IMR-90 (cell line): Measurements from ENCODE around the gene KIF1B. TPM values are rescaled to one million over a fixed set of nuclear protein-coding genes. Genes with fewer than 3 reads are reported as not detected.

Experiments
- ATAC-seq: fragments of 200-7000 bp; cut with Tn5 transposase; 2 replicates; pipeline ENCODE4 v1.9.1; 2020; ENCODE audit warnings: low read depth, mild to moderate bottlenecking, moderate library complexity
- BruUV-seq: library from RNA; stranded (reverse); fragments of 400-500 nt; replicated peaks from 2 replicates; lab custom pipeline; 2021; lab: Mats Ljungman, UMichigan
- CTCF ChIA-PET: fragments of 300-600 bp; formaldehyde crosslinking; extraction: SDS; loops from one replicate; lab custom pipeline; 2021; ENCODE audit warnings: antibody characterized with exemption; lab: Yijun Ruan, JAX
- POLR2A ChIA-PET: fragments of 300-600 bp; sonication (Branson Sonifier 250); formaldehyde crosslinking; loops from one replicate; lab custom pipeline; 2022; ENCODE audit warnings: antibody characterized with exemption; ENCODE audit not compliant: unreplicated experiment; lab: Charles Lee
- DNase-seq: peaks from one replicate; pipeline ENCODE4 v3.0.0; 2013
- H2AFZ ChIP-seq: replicated peaks from 2 replicates; pipeline ENCODE3; 2013; ENCODE audit warnings: low read length, mild to moderate bottlenecking; ENCODE audit not compliant: poor library complexity
- H2AK5ac ChIP-seq: 2 replicates; pipeline ENCODE4 v1.6.1; 2013; ENCODE audit warnings: low read depth, low read length, inconsistent platforms
- H2AK9ac ChIP-seq: replicated peaks from 2 replicates; pipeline ENCODE3; 2013; ENCODE audit warnings: mild to moderate bottlenecking, low read depth, low read length, moderate library complexity; ENCODE audit not compliant: poor library complexity
- H2BK120ac ChIP-seq: 2 replicates; pipeline ENCODE4 v1.6.1; 2013; ENCODE audit warnings: low read depth, low read length, inconsistent platforms
- H2BK15ac ChIP-seq: 3 replicates; pipeline ENCODE4 v1.6.1; 2013; ENCODE audit warnings: low read depth, low read length, inconsistent platforms
- H2BK20ac ChIP-seq: 2 replicates; pipeline ENCODE4 v1.6.1; 2013; ENCODE audit warnings: low read depth, mild to moderate bottlenecking, inconsistent platforms, low read length, moderate library complexity
- H2BK5ac ChIP-seq: 2 replicates; pipeline ENCODE4 v1.6.1; 2013; ENCODE audit warnings: mild to moderate bottlenecking, low read depth, low read length, inconsistent platforms; ENCODE audit not compliant: poor library complexity, severe bottlenecking
- H3K14ac ChIP-seq: replicated peaks from 2 replicates; pipeline ENCODE4 v1.6.1; 2013; ENCODE audit warnings: low read depth, low read length, inconsistent platforms
- H3K18ac ChIP-seq: 2 replicates; pipeline ENCODE4 v1.6.1; 2013; ENCODE audit warnings: low read depth, low read length, control low read depth
- H3K23ac ChIP-seq: 2 replicates; pipeline ENCODE4 v1.6.1; 2013; ENCODE audit warnings: low read depth, low read length, inconsistent platforms
- H3K27ac ChIP-seq: 2 replicates; pipeline ENCODE4 v1.5.1; 2013; ENCODE audit warnings: mild to moderate bottlenecking, control low read depth, low read length; ENCODE audit not compliant: insufficient read depth
- H3K27me3 ChIP-seq: 2 replicates; pipeline ENCODE4 v1.6.1; 2013; ENCODE audit warnings: low read length; ENCODE audit not compliant: control insufficient read depth, insufficient read depth
- H3K36me3 ChIP-seq: 2 replicates; pipeline ENCODE4 v1.6.1; 2013; ENCODE audit warnings: low read length, mixed read lengths; ENCODE audit not compliant: control insufficient read depth, insufficient read depth
- H3K4ac ChIP-seq: 2 replicates; pipeline ENCODE4 v1.6.1; 2013; ENCODE audit warnings: low read depth, low read length, inconsistent platforms
- H3K4me1 ChIP-seq: 2 replicates; pipeline ENCODE4 v1.6.1; 2013; ENCODE audit warnings: low read length, mixed read lengths; ENCODE audit not compliant: control insufficient read depth, insufficient read depth
- H3K4me2 ChIP-seq: 2 replicates; pipeline ENCODE4 v1.6.1; 2013; ENCODE audit warnings: low read depth, mild to moderate bottlenecking, control low read depth, low read length, moderate library complexity
- H3K4me3 ChIP-seq: 2 replicates; pipeline ENCODE4 v1.5.1; 2013; ENCODE audit warnings: low read depth, mild to moderate bottlenecking, control low read depth, low read length, moderate library complexity; ENCODE audit not compliant: insufficient read depth
- H3K56ac ChIP-seq: 2 replicates; pipeline ENCODE4 v1.6.1; 2013; ENCODE audit warnings: low read length, inconsistent platforms; ENCODE audit not compliant: insufficient read depth; ENCODE audit errors: extremely low read depth
- H3K79me1 ChIP-seq, 2 experiments: 2 replicates each; pipeline ENCODE4 v1.6.1; 2013; ENCODE audit warnings: low read length in 2 of 2, inconsistent platforms in 1 of 2, low read depth in 1 of 2
- H3K9ac ChIP-seq: 2 replicates; pipeline ENCODE4 v1.6.1; 2013; ENCODE audit warnings: low read depth, low read length, control low read depth
- H3K9me1 ChIP-seq: 2 replicates; pipeline ENCODE4 v1.6.1; 2013; ENCODE audit warnings: low read length, inconsistent platforms; ENCODE audit not compliant: insufficient read depth
- H3K9me3 ChIP-seq: 2 replicates; pipeline ENCODE4 v1.6.1; 2013; ENCODE audit warnings: low read length; ENCODE audit not compliant: control insufficient read depth, insufficient read depth
- H4K20me1 ChIP-seq: 2 replicates; pipeline ENCODE4 v1.6.1; 2013; ENCODE audit warnings: low read length, inconsistent platforms; ENCODE audit not compliant: insufficient read depth
- H4K5ac ChIP-seq: 2 replicates; pipeline ENCODE4 v1.6.1; 2013; ENCODE audit warnings: mild to moderate bottlenecking, low read depth, low read length, control low read depth
- H4K8ac ChIP-seq, 2 experiments: 2 replicates each; pipeline ENCODE4 v1.6.1; 2013; ENCODE audit warnings: low read depth in 2 of 2, low read length in 2 of 2, control low read depth in 1 of 2, inconsistent platforms in 1 of 2
- H4K91ac ChIP-seq: 2 replicates; pipeline ENCODE4 v1.6.1; 2013; ENCODE audit warnings: low read depth, low read length, inconsistent platforms; ENCODE audit not compliant: insufficient read depth
- BHLHE40 ChIP-seq: fragments of 150-350 bp; IDR thresholded peaks from 2 replicates; pipeline ENCODE4 v1.6.1; 2016; ENCODE audit warnings: mild to moderate bottlenecking, low read depth, low read length
- CHD1 ChIP-seq: IDR thresholded peaks from 2 replicates; pipeline ENCODE4 v1.6.1; 2012; ENCODE audit warnings: low read depth, low read length, improper control_type of control experiment
- FOS ChIP-seq: fragments of 150-350 bp; IDR thresholded peaks from 2 replicates; pipeline ENCODE4 v1.6.1; 2016; ENCODE audit warnings: low read depth, low read length
- MAZ ChIP-seq: IDR thresholded peaks from 2 replicates; pipeline ENCODE4 v1.6.1; 2012; ENCODE audit warnings: low read depth, mild to moderate bottlenecking, low read length, improper control_type of control experiment, moderate library complexity, borderline replicate concordance
- POLR2A ChIP-seq: IDR thresholded peaks from 2 replicates; pipeline ENCODE4 v1.6.1; 2012; ENCODE audit warnings: mild to moderate bottlenecking, low read depth, low read length
- WGBS, 2 experiments: methylation state at CpG; one replicate each; pipeline versions ENCODE4 v1.1.5 to v1.1.7; 2013; ENCODE audit warnings: missing lambda C conversion rate in 2 of 2; ENCODE audit not compliant: insufficient read length in 1 of 2; ENCODE audit errors: extremely low coverage in 2 of 2; 5-methylcytosine and 5-hydroxymethylcytosine counted together
- dilution Hi-C: fragments of 300-500 bp; cut with HindIII; formaldehyde crosslinking; loops from one replicate; pipeline ENCODE4 v1.14.3; 2018; ENCODE audit warnings: low sequenced_read_pairs; ENCODE audit not compliant: unreplicated experiment
- in situ Hi-C: fragments of 300-500 bp; cut with MboI; formaldehyde crosslinking; loops from 3 replicates; pipeline ENCODE4 v1.14.3; 2019; ENCODE audit warnings: low sequenced_read_pairs, inconsistent platforms, mixed read lengths
- intact Hi-C: fragments of 100-400 bp; cut with micrococcal nuclease; formaldehyde crosslinking; loops from 2 replicates; pipeline ENCODE4 v1.10.0; 2022
- polyA plus RNA-seq, 3 experiments: library from polyadenylated mRNA; depleted of rRNA; stranded (reverse); fragments of >200 nt; gene quantifications; 2 replicates each; pipeline ENCODE4 v1.2.3, GENCODE V29; 2012; ENCODE audit warnings: low replicate concordance in 1 of 3
- total RNA-seq: library from RNA; depleted of rRNA; stranded (reverse); fragments of >200 nt; gene quantifications from 2 replicates; pipeline ENCODE4 v1.2.3, GENCODE V29; 2012
- TF ChIP-seq, protein P1 (sequence below): fragments of 150-350 bp; IDR thresholded peaks from 2 replicates; pipeline ENCODE4 v1.6.1; 2016; ENCODE audit warnings: low read depth, mild to moderate bottlenecking, low read length, moderate library complexity, borderline replicate concordance

The KIF1B gene
- total and polyA plus RNA-seq, 2 of the 4 experiments (the other 2 are of a cell fraction), result 13.0 to 21.1 TPM

- Histone ChIP-seq H4K5ac (no peak overlapping the region), H3K79me1 (no peaks in the 10 kb centered on the region), H2AK5ac (no peak overlapping the region), H3K36me3 (peaks cover 16% of the 10 kb centered on the region), H3K4ac (no peak overlapping the region), H3K9me1 (0 out of 2 replicates have a peak, but pooled peaks cover 2% of the 10 kb centered on the region), H3K27ac (no peak overlapping the region), H3K27me3 (no peaks in the 10 kb centered on the region), H3K9ac (no peak overlapping the region), H3K4me1 (peaks cover 5% of the 10 kb centered on the region), H2BK120ac (no peak overlapping the region), H3K4me3 (no peak overlapping the region), H3K18ac (no peak overlapping the region), H2AK9ac (no peak overlapping the region), H3K56ac (no peak overlapping the region), H3K14ac (no peak overlapping the region), H2BK20ac (no peak overlapping the region), H3K9me3 (no peaks in the 10 kb centered on the region), H4K20me1 (no peaks in the 10 kb centered on the region), H3K23ac (no peak overlapping the region), H3K4me2 (no peak overlapping the region), H4K8ac (no peak overlapping the region), H4K91ac (no peak overlapping the region), H2BK5ac (no peak overlapping the region), H2AFZ (peak overlapping the region; percentile 71), H2BK15ac (no peak overlapping the region)
- peak; percentile 62 for DNase-seq
- no CpG with 5 or more reads among the region's 5 CpGs for WGBS, 2 experiments
- in situ Hi-C loops, result no loop called here
- TF ChIP-seq FOS, result no peak
- no peak for TF ChIP-seq BHLHE40
- no peak for TF ChIP-seq CHD1
- no peak for TF ChIP-seq POLR2A
- TF ChIP-seq, protein P1, sequence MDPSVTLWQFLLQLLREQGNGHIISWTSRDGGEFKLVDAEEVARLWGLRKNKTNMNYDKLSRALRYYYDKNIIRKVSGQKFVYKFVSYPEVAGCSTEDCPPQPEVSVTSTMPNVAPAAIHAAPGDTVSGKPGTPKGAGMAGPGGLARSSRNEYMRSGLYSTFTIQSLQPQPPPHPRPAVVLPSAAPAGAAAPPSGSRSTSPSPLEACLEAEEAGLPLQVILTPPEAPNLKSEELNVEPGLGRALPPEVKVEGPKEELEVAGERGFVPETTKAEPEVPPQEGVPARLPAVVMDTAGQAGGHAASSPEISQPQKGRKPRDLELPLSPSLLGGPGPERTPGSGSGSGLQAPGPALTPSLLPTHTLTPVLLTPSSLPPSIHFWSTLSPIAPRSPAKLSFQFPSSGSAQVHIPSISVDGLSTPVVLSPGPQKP, result no peak
- TF ChIP-seq MAZ, result no peak
- dilution Hi-C loops, result no loop called here
- POLR2A ChIA-PET, result no interaction called here
- intact Hi-C loops, result loop anchor here (5.0 to 10.0 kb wide), 2 partner anchors 183 to 385 kb away; no protein-coding TSS in a partner anchor
- CTCF ChIA-PET, result interaction anchor here (1.4 kb wide), 1 partner anchor 129 kb away, joined by 3 read pairs; the partner anchor contains the start of gene KIF1B
- no TSS peak for BruUV-seq
- ATAC-seq, result peak; percentile 49; the same call in 1 of the 2 replicates
These were observed 129.4 kb downstream of the KIF1B start for GRCh38 chr1:10339815-10340214.
